ENCODE data around the gene DGKD.

Gene DGKD

GRCh38 chr2:233449081-233449901, 95.0 kb downstream of the DGKD start:
- no peak for DNase-seq

DNA sequence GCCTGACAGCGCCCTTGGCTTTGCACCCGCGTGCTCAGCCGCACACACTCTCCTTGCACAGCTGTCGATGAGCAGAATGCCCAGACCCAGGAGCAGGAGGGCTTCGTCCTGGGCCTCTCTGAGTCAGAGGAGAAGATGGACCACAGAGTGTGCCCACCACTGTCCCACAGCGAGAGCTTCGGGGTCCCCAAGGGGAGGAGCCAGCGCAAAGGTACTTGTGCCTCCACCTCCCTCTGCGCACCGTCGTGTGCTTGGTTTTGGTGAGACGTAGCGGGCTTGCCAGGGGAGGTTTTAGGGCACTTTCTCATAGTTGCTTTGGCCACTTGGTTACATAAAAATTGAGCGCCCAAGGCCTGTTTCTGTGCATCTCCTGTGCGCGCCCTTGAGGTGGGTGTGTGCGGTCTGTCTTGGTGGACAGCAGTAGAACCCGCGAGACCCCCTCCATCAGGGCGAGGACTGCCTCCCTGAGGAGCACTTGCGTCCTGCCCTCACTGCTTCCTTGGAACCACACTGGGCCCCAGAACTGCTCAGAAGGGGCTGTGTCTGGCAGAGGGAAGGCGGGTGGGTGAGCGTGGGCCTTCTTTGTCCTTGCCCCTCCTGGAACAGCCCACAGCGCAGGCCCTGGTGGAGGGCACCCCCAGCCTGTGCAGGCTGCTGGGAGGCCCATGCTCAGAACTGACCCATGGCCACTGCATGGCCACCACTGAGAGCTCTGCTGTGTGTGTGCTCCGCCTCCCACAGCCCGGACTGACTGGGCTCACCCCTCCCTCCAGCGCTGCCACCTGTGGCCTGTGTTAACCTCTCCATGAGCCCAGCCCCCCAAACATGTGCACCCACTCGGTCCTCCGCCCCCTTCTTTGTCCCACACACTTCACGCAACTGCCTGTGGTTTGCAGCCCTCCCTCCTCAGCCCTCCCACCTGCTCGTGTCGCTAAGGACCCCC, 95.9 kb downstream of the DGKD start:
- DNase-seq = no peak

- DNase-seq = no peak
Measured at GRCh38 chr2:233450864-233451575, 96.7 kb downstream of the DGKD start.

DNA sequence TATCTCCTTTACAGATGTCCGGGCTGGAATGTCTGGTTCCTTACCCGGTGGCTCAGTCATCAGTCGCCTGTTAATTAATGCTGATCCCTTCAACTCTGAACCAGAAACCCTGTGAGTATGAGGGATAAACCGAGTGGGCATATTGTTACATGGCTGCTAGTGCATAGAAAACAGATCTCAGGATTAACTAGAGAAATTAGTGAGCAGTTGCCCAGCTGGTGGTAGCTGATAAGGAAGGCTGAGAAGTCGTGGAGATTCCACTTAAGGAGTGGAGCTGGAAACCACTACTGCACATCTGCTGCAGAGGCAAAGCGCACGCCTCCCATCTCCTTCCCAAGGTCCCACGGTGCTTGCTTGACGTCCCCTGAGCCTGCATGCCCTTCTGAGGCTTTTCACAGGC, 97.7 kb downstream of the DGKD start:
- no peak for DNase-seq

GRCh38 chr2:233453111-233453915, 99.0 kb downstream of the DGKD start:
- DNase-seq = no peak

DNA sequence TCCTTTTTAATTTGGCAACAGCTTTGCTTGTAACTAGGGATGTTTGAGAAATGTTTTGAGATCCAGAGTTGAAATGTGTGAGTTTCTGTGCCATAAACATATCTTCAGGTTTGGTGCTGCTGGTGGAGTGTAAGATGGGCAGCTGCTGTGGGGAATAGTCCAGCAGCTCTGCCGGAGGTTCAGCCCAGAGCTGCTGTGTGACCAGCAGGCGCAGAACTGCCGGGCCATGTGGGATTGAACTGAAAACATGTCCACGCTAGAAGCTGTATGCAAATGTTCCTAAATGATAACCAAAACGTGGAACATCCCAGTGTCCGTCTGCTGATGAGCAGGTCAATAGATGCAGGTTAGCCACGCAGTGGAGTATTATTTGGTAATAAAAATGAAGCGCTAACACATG, 99.6 kb downstream of the DGKD start:
- no peak for DNase-seq

DNA sequence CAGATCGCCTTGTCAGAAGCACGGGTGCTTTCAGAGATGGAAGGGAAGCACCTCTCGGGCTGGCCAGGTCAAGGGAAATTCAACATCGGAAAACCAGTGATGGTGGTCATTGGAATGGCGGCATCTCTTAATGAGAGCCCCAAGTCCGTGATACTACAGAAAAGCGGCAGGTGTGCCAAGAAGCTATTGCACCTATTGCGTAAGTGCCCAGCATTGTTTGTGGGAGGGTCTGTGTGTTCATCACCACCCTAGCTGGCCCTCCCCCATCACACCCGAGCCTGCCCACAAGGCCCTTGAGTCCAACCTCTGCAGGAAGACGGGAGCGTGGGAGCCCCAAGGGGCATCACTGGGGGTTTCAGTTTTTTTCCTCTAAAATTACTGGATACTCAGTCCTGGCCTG, 100.7 kb downstream of the DGKD start:
- no peak for DNase-seq

GRCh38 chr2:233455491-233455890, 101.2 kb downstream of the DGKD start:
- DNase-seq = no peak

DNA sequence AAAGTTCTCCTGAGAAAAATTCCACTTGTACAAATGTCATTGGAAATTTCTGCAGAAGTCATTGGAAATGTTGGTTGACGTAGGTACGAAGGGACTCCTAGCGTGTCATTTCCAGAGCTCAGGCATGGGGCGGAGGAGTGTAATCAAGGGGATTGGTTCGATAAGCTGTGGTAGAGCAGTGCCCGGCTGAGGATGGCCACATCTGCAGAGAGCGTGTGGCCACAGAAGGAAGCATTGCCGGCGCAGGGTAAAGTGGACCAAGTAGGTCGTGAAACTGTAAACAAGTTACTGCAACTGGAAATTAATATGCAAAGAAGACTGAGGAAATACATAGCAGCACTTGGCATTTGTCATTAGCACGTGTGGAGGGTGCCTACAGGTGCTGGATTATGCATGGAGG, 101.8 kb downstream of the DGKD start:
- no peak for DNase-seq

GRCh38 chr2:233456934-233457333, 102.6 kb downstream of the DGKD start:
- no peak for DNase-seq

- DNase-seq = no peak
Measured at GRCh38 chr2:233457356-233457755, 103.1 kb downstream of the DGKD start.

- no peak for DNase-seq
Measured at GRCh38 chr2:233458031-233458610, 103.8 kb downstream of the DGKD start.

- DNase-seq = no peak
Measured at GRCh38 chr2:233458826-233459225, 104.5 kb downstream of the DGKD start.

- DNase-seq = no peak
Measured at GRCh38 chr2:233459426-233459825, 105.1 kb downstream of the DGKD start.

DNA sequence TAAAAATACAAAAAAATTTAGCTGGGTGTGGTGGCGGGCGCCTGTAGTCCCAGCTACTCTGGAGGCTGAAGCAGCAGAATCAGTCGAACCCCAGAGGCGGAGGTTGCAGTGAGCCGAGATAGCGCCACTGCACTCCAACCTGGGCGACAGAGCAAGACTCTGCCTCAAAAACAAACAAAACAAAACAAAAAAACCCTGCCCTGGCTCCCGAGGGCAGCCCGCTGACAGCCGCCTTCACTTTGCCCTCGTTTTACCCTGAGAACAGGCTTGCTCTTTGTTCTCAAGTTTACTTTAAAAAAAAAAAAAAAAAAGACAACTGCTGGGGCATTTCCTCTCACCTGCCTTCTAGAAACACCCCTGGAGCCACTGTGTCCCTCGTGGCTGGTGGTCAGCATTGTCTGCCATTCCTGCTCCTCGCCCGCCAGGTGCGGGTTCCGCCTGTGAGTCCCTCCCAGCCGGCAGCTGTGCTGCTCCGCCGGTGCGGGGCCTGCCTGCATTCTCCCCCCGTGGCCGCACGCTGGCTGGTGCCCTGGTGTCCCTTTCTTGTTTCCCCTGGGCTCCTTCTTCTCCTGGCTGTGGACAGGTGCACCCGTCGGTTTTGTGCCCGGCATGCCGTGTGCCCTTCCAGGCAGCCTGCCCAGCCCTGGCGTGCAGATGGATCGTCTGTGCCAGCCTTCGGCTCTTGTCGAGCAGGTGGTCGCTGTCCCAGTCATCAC, 106.6 kb downstream of the DGKD start:
- DNase-seq = peak; percentile 83

- DNase-seq = no peak
Measured at GRCh38 chr2:233461481-233461891, 107.2 kb downstream of the DGKD start.

- DNase-seq = no peak
Measured at GRCh38 chr2:233462202-233462785, 108.0 kb downstream of the DGKD start.

DNA sequence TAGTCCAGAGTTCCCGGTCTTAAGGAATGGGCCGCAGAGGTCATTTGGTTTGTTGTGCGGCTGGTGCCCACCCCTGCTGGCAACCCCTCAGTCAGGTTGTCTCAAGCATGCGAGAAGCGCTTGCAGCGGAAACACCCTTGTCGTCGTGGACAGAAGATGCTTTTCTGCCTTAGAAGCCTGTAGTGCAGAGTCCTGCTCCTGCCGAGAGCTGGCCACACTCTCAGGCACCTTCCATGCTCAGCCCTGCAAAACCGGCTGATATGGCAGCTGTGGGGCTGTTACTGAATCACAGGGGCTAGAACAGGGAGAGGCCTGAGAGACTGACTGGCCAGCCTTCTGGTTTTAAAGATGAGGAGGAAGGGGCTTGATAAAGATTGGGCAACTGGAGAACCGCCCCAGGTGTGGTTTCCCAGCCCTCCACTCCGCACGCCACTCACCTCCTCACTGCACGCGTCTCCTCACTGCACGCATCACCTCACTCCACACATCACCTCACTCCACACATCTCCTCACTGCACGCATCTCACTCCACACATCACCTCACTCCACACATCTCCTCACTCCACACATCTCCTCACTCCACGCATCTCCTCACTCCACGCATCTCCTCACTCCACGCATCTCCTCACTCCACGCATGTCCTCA, 108.7 kb downstream of the DGKD start:
- DNase-seq = no peak

GRCh38 chr2:233463586-233463985, 109.3 kb downstream of the DGKD start:
- DNase-seq = no peak

GRCh38 chr2:233464056-233464455, 109.8 kb downstream of the DGKD start:
- no peak for DNase-seq
